Measurements from ENCODE around the gene BACH2.

Gene BACH2

DNA sequence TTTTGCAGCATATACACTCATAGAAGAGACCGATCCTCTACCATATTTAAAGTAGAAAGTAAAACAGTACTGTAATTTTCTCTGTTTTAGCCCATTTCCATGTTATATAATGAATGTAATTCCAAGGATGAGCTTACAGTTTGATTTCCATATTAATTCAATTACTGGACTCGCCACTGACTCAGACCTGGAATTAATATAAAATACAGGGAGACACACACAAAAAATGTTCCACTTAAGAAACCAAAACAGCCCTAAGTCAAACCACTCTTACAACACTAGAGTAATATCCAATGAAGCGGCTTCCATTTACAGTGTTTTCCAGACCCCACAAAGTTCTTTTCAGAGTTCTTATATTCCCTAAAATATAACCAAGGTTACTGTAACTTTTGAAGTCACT, 110.6 kb downstream of the BACH2 start:
- H3K4me3 ChIP-seq (ENCODE audit: low read depth, low read length): no peak overlapping the region
- TF ChIP-seq CTCF (IDR thresholded peaks at IDR 0.05; ENCODE audit: borderline replicate concordance, insufficient read depth, low read depth, low read length): no peak

GRCh38 chr6:90184334-90185298, 112.0 kb downstream of the BACH2 start:
- H3K4me3 ChIP-seq (ENCODE audit: low read depth, low read length): no peak overlapping the region
- no peak for TF ChIP-seq CTCF (IDR thresholded peaks at IDR 0.05; ENCODE audit: borderline replicate concordance, insufficient read depth, low read depth, low read length)

DNA sequence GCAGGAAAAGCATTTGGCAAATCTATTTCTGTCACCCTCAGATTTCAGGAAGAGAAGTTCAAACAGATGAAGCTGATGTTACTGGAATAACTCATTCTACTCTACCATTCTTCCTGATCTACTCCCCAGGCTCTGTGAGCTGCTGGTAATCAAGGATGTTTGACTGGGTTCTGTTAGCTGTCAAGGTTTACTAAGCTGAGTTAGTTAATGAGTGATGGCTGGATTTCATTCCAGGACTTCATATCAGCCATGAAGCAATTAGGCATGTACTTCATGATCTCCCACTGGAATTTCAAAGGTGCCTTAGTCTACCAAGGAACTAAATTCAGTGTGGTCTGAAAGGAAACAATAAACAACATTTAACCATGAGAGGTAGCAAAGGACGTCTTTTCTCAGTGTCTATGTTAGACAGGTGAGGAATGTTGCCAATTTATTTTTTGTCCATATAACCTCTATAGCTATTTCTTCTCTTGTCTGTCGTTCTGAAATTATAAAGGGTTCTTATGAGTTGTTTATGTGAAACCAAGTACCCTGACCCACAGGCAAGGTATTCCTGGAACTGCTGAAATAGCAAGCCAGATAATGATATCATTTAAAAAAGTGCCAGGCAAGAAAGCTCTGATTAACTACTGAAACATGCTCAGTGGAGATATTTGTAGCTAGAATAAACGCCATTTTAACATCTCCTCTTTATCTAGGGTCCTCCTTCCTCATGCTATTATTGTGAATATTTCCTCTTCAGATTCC, 112.9 kb downstream of the BACH2 start:
- H3K4me3 ChIP-seq (ENCODE audit: low read depth, low read length): no peak overlapping the region
- no peak for TF ChIP-seq CTCF (IDR thresholded peaks at IDR 0.05; ENCODE audit: borderline replicate concordance, insufficient read depth, low read depth, low read length)

GRCh38 chr6:90180526-90180925, 116.1 kb downstream of the BACH2 start:
- H3K4me3 ChIP-seq (ENCODE audit: low read depth, low read length): no peak overlapping the region
- TF ChIP-seq CTCF (IDR thresholded peaks at IDR 0.05; ENCODE audit: borderline replicate concordance, insufficient read depth, low read depth, low read length): no peak

GRCh38 chr6:90179190-90180169, 117.2 kb downstream of the BACH2 start:
- peak; percentile 14; the same call in 1 of the 2 replicates for TF ChIP-seq CTCF (IDR thresholded peaks at IDR 0.05; ENCODE audit: borderline replicate concordance, insufficient read depth, low read depth, low read length)
- no peak overlapping the region for H3K4me3 ChIP-seq (ENCODE audit: low read depth, low read length)

- TF ChIP-seq CTCF (IDR thresholded peaks at IDR 0.05; ENCODE audit: borderline replicate concordance, insufficient read depth, low read depth, low read length): no peak
- H3K4me3 ChIP-seq (ENCODE audit: low read depth, low read length): no peak overlapping the region
These were observed 118.2 kb downstream of the BACH2 start for GRCh38 chr6:90178384-90178855.

All from GM12875 (cell line).